GM12872 (cell line): ENCODE data around the gene WWOX.

Experiments used
- CTCF ChIP-seq: IDR thresholded peaks from 3 replicates; pipeline ENCODE4 v1.5.1; 2011; ENCODE audit warnings: low read depth, mild to moderate bottlenecking, low read length, moderate library complexity; ENCODE audit not compliant: insufficient read depth

The WWOX gene

GRCh38 chr16:78967948-78968347 lies 868.5 kb downstream of the WWOX start:
- no peak for TF ChIP-seq CTCF

- no peak for TF ChIP-seq CTCF
These were observed 870.3 kb downstream of the WWOX start for GRCh38 chr16:78969721-78970120.

- no peak for TF ChIP-seq CTCF
These were observed 871.2 kb downstream of the WWOX start for GRCh38 chr16:78970650-78971049.

GRCh38 chr16:78972006-78972405 lies 872.6 kb downstream of the WWOX start:
- no peak for TF ChIP-seq CTCF

GRCh38 chr16:78972986-78973385 lies 873.5 kb downstream of the WWOX start:
- TF ChIP-seq CTCF: no peak

- no peak for TF ChIP-seq CTCF
These were observed 876.8 kb downstream of the WWOX start for GRCh38 chr16:78976212-78976611.

GRCh38 chr16:78980825-78981224 lies 881.4 kb downstream of the WWOX start:
- no peak for TF ChIP-seq CTCF

- TF ChIP-seq CTCF: no peak
These were observed 882.8 kb downstream of the WWOX start for GRCh38 chr16:78982096-78982744.
